Ectodermal cell (in vitro differentiated cells): ENCODE measurements around the gene TBX15.

ENCODE experiments used
- H3K27ac ChIP-seq: 2 replicates; pipeline ENCODE4 v1.7.0; 2013; ENCODE audit warnings: mild to moderate bottlenecking, low read depth, low read length; ENCODE audit not compliant: insufficient read depth, poor library complexity, severe bottlenecking
- H3K27me3 ChIP-seq: 2 replicates; pipeline ENCODE4 v1.7.0; 2013; ENCODE audit warnings: mild to moderate bottlenecking, low read length; ENCODE audit not compliant: insufficient read depth, control insufficient read depth, poor library complexity, severe bottlenecking
- H3K36me3 ChIP-seq: one replicate; pipeline ENCODE4 v1.7.0; 2013; ENCODE audit warnings: low read length; ENCODE audit not compliant: control insufficient read depth, insufficient read depth
- H3K4me1 ChIP-seq: one replicate; pipeline ENCODE4 v1.7.0; 2013; ENCODE audit warnings: low read length; ENCODE audit not compliant: control insufficient read depth, insufficient read depth
- H3K4me3 ChIP-seq: 2 replicates; pipeline ENCODE4 v1.7.0; 2013; ENCODE audit warnings: low read depth, low read length, control low read depth; ENCODE audit not compliant: insufficient read depth
- H3K9me3 ChIP-seq: 2 replicates; pipeline ENCODE4 v1.7.0; 2013; ENCODE audit warnings: mild to moderate bottlenecking, low read length, moderate library complexity; ENCODE audit not compliant: control insufficient read depth
- WGBS, 2 experiments: methylation state at CpG; one replicate each; pipeline ENCODE4 v1.1.7; 2013; ENCODE audit warnings: missing lambda C conversion rate in 2 of 2; 5-methylcytosine and 5-hydroxymethylcytosine counted together

Gene TBX15

DNA sequence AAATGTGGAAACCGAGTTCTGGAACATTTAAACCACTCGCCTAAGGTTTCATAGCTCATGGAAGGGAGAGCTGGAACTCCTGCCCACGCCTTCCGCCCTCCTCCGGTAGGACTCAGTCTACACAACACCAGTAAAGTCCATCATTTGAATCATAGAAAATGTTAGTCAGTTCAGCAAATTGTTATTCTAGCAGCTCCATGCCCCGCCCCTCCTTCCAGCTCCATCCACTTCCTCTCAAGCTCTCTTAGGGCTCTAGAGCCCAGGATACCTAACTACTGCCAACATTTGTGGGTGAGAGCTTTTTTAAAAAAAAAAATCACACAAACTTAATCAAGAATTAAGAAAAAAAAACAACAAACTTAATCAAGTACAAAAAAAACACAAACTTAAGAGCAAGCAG lies 121.8 kb downstream of the TBX15 start:
- Histone ChIP-seq H3K36me3 (no peaks in the 10 kb centered on the region), H3K9me3 (no peaks in the 10 kb centered on the region), H3K27ac (no peak overlapping the region), H3K4me1 (no peaks in the 10 kb centered on the region), H3K4me3 (no peak overlapping the region), H3K27me3 (no peaks in the 10 kb centered on the region)
- WGBS, 2 experiments, result 91 to 93% methylated on average over 6 of the region's 6 CpGs

DNA sequence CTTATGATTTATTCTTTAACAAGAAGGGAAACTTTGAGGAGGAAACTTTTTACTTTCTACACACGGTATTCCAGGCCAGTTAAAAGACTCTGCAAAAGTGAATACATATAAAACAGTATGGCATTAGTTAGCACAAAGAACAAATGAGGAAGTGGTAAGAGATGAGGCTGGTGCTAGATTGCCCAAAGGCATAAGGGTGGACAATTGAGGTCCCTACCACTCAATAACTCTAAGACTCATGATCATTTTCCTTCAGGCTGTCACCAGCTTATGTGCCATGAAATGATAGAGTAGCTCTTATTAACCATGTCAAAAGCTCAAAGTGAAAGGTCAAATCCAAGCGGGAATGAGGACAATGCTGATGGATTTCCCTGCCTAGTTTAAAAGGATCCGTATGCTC lies 124.5 kb downstream of the TBX15 start:
- Histone ChIP-seq H3K4me1 (no peaks in the 10 kb centered on the region), H3K27ac (no peak overlapping the region), H3K36me3 (no peaks in the 10 kb centered on the region), H3K9me3 (no peaks in the 10 kb centered on the region), H3K27me3 (no peaks in the 10 kb centered on the region), H3K4me3 (no peak overlapping the region)
- 90 to 97% methylated on average over 3 of the region's 3 CpGs for WGBS, 2 experiments

DNA sequence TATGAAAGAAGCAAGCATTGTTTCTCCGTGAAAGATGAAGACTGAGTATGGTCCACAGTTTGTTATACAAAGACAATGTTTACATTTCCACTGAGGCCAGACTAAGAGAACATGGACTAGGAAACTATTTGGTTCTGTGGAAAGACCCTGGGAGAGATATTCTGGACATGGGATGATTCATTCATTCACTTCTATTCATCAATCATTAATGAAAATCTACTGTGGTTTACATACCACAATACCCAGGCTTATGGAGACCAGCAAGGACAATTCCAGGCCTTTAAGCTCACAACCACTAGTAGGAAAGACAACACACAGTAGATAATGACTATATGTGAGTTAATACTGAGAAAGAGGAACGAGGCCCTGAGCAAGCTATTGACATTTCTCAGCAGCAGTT lies 125.4 kb downstream of the TBX15 start:
- H3K36me3 ChIP-seq, result no peaks in the 10 kb centered on the region
- H3K4me1 ChIP-seq, result no peaks in the 10 kb centered on the region
- H3K27ac ChIP-seq, result no peak overlapping the region
- 92 to 100% methylated on average over 2 of the region's 2 CpGs for WGBS, 2 experiments
- H3K9me3 ChIP-seq, result no peaks in the 10 kb centered on the region
- no peaks in the 10 kb centered on the region for H3K27me3 ChIP-seq
- H3K4me3 ChIP-seq, result no peak overlapping the region

DNA sequence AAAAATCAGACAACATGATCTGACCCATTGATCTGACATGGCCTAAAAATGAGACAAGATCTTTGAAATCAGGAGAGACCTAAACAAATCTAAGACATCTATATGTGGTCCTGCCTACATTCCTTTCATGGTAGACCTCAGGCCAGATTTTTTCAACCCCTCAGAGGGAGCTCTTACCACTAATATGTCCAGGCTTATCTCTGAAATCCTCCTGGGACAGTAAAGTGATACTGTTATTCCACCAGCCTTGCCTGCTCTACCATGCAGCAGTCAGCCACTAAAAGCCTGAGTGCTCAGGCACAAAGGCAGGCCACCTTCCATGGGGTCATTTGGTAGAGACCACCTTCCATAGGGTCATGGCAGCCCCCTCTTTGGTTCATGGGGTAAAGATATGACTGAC lies 126.9 kb downstream of the TBX15 start:
- Histone ChIP-seq H3K9me3 (no peaks in the 10 kb centered on the region), H3K4me3 (no peak overlapping the region), H3K36me3 (no peaks in the 10 kb centered on the region), H3K27me3 (no peaks in the 10 kb centered on the region), H3K4me1 (no peaks in the 10 kb centered on the region), H3K27ac (no peak overlapping the region)

DNA sequence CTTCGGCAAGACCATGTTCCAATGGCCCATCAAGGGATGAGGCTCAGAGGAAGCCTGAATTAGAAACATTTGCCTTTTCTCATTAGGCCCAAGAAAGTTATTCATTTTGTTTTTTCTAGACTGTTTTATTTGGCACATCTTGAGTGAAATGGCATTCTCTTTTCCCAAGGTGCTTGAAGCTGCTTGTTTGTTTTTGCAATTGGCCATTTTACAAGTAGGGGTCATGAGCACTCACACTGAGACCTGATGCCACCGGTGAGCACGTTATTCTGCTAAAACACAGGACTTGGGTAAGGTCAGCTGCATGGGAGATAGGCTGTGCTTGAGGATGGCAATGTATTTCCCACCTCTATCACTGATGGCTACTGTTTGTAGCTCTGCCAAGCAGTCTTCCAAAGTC lies 128.1 kb downstream of the TBX15 start:
- WGBS, 2 experiments, result 78 to 89% methylated on average over 3 of the region's 3 CpGs
- Histone ChIP-seq H3K27ac (no peak overlapping the region), H3K36me3 (no peaks in the 10 kb centered on the region), H3K9me3 (no peaks in the 10 kb centered on the region), H3K4me1 (no peaks in the 10 kb centered on the region), H3K27me3 (no peaks in the 10 kb centered on the region), H3K4me3 (no peak overlapping the region)

DNA sequence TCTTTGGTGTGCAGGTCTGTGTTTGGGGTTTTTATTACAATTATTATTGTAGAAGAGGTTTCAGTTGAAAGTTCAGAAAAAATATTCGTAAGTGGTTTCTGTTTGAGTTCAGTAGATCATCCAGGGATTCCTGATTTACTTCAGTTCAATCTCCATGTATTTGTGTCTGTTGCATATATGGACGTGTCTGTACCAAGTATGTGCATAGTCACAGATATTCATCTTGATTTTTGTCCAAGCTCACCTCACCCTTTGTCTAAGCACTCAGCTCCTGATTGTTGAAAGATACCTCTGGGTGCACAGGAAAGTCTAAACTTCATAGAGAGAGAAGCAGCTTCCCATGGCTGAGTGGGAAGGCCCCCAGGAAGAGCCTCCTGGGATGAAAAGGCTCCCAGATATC lies 141.7 kb downstream of the TBX15 start:
- WGBS, 2 experiments, result 96 to 100% methylated on average over 2 of the region's 2 CpGs
- Histone ChIP-seq H3K4me3 (no peak overlapping the region), H3K4me1 (no peaks in the 10 kb centered on the region), H3K27me3 (no peaks in the 10 kb centered on the region), H3K36me3 (no peaks in the 10 kb centered on the region), H3K9me3 (no peaks in the 10 kb centered on the region), H3K27ac (no peak overlapping the region)

DNA sequence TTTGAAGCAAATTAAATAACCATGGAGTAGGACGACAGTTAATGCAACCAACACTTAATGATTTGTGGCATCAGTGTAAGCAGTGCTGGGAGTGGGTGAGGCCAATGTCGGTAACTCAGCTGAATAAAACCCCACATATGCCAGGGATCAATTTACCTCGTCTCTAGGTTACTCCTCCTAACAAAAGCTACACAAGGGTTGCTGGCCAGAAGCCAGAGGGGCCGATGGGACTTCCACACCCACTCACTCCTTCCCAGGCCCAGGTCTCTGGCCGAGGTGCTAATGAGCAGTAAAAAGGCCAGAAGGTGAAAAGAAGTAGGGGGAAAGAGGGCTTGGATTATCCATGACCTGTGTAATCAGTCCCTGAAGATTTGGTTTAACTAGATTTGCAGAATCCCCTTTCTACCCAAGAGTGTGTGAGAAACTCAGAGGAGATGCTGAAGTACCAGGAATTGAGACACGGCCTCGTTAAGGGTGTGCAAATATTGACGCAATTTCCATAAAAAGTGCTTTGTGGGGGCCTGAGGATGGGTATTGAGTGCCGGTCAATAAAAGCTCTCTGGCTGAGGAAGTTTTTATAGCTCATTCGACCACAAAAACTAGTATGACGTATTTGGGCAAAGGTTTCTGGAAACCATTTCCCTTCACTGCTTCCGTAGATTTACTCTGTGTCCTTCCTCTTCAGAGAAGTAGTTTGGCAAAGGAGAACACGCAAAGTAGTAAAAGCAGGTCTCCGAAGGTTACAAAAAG lies 145.5 kb downstream of the TBX15 start:
- Histone ChIP-seq H3K9me3 (no peaks in the 10 kb centered on the region), H3K36me3 (no peaks in the 10 kb centered on the region), H3K4me3 (no peak overlapping the region), H3K4me1 (no peaks in the 10 kb centered on the region), H3K27me3 (no peaks in the 10 kb centered on the region), H3K27ac (no peak overlapping the region)
- 87% methylated on average over 13 to 14 of the region's 14 CpGs for WGBS, 2 experiments

DNA sequence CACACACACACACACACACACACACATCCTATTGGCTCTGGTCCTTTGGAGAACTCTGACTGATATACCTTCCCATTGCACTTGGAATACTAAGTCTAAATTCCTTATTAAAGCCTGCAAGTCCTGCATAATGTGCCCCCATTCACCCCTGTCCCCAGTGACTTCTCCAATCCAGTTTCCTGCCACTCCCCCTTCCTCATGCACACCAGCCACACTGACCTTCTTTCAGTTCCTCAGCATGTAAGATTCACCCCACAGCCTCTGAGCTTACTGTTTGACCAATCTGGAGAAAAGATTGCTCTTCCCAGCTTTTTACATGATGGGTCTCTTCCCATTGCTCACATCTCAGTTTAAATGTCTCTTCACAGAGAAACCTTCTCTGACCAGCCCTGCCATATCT lies 146.6 kb downstream of the TBX15 start:
- Histone ChIP-seq H3K36me3 (no peaks in the 10 kb centered on the region), H3K27me3 (no peaks in the 10 kb centered on the region), H3K9me3 (no peaks in the 10 kb centered on the region), H3K4me3 (no peak overlapping the region), H3K27ac (no peak overlapping the region), H3K4me1 (no peaks in the 10 kb centered on the region)
